GM23338 (cell line): ENCODE results near the gene TMPRSS3. TPM values are rescaled to one million over a fixed set of nuclear protein-coding genes. Genes with fewer than 3 reads are reported as not detected.

Experiments
- ATAC-seq: fragments of 200-7000 bp; cut with Tn5 transposase; 3 replicates; pipeline ENCODE4 v1.9.1; 2020
- DNase-seq: peaks from one replicate; pipeline ENCODE4 v3.0.0-alpha.2; 2015; ENCODE audit warnings: low spot score
- H2AFZ ChIP-seq: fragments of 200-600 bp; sonication (generic); 2 replicates; pipeline ENCODE4 v1.8.0; 2016; ENCODE audit warnings: antibody characterized with exemption, mild to moderate bottlenecking, moderate library complexity
- H3F3A ChIP-seq: fragments of 200-600 bp; sonication (generic); replicated peaks from 2 replicates; pipeline ENCODE4 v1.8.0; 2017; ENCODE audit warnings: antibody characterized with exemption, mixed run types, low read depth
- H3K27ac ChIP-seq: fragments of 200-600 bp; sonication (generic); 2 replicates; pipeline ENCODE4 v1.6.1; 2016; ENCODE audit warnings: low read depth
- H3K27me3 ChIP-seq: fragments of 200-600 bp; sonication (generic); 2 replicates; pipeline ENCODE4 v1.8.0; 2016; ENCODE audit warnings: mild to moderate bottlenecking, mixed run types, moderate library complexity; ENCODE audit not compliant: insufficient read depth
- H3K36me3 ChIP-seq: fragments of 200-600 bp; sonication (generic); 2 replicates; pipeline ENCODE4 v1.8.0; 2016; ENCODE audit warnings: mild to moderate bottlenecking; ENCODE audit not compliant: insufficient read depth
- H3K4me1 ChIP-seq: fragments of 200-600 bp; sonication (generic); 2 replicates; pipeline ENCODE4 v1.8.0; 2016; ENCODE audit warnings: mild to moderate bottlenecking, moderate library complexity; ENCODE audit not compliant: insufficient read depth
- H3K4me2 ChIP-seq: fragments of 200-600 bp; sonication (generic); 2 replicates; pipeline ENCODE4 v1.7.1; 2017; ENCODE audit warnings: mixed run types
- H3K4me3 ChIP-seq: fragments of 200-600 bp; sonication (generic); 2 replicates; pipeline ENCODE4 v1.6.1; 2016; ENCODE audit warnings: mixed run types
- H3K79me2 ChIP-seq: fragments of 200-600 bp; sonication (generic); replicated peaks from 2 replicates; pipeline ENCODE4 v1.8.0; 2017; ENCODE audit warnings: mild to moderate bottlenecking; ENCODE audit not compliant: insufficient read depth
- H3K9me2 ChIP-seq: fragments of 200-600 bp; sonication (generic); 2 replicates; pipeline ENCODE4 v1.8.0; 2017; ENCODE audit not compliant: insufficient read depth
- H4K20me1 ChIP-seq: fragments of 200-600 bp; sonication (generic); replicated peaks from 2 replicates; pipeline ENCODE4 v1.8.0; 2017; ENCODE audit warnings: mild to moderate bottlenecking; ENCODE audit not compliant: insufficient read depth
- H3K27ac Mint-ChIP-seq: 2 replicates; pipeline ENCODE4 v1.8.0; 2020; ENCODE audit warnings: inconsistent platforms, mild to moderate bottlenecking, moderate library complexity, mixed read lengths
- H3K27me3 Mint-ChIP-seq: 3 replicates; pipeline ENCODE4 v1.8.0; 2022; ENCODE audit warnings: low read depth, mild to moderate bottlenecking, moderate library complexity, mixed read lengths, inconsistent platforms; ENCODE audit not compliant: insufficient read depth, poor library complexity
- H3K36me3 Mint-ChIP-seq: 3 replicates; pipeline ENCODE4 v1.8.0; 2021; ENCODE audit warnings: low read depth, mild to moderate bottlenecking, inconsistent platforms, moderate library complexity, mixed read lengths
- H3K4me1 Mint-ChIP-seq: 3 replicates; pipeline ENCODE4 v1.8.0; 2020; ENCODE audit warnings: mild to moderate bottlenecking, inconsistent platforms, mixed read lengths
- H3K4me3 Mint-ChIP-seq: 3 replicates; pipeline ENCODE4 v1.8.0; 2021; ENCODE audit warnings: moderate library complexity, mild to moderate bottlenecking, inconsistent platforms, mixed read lengths
- H3K9me3 Mint-ChIP-seq: 3 replicates; pipeline ENCODE4 v1.8.0; 2020; ENCODE audit warnings: moderate library complexity, mild to moderate bottlenecking, inconsistent platforms, mixed read lengths
- CREB1 ChIP-seq: fragments of 250-450 bp; sonication (Bioruptor Pico); IDR thresholded peaks from 2 replicates; pipeline ENCODE4 v1.5.0; 2020; ENCODE audit warnings: low read depth, mild to moderate bottlenecking, moderate library complexity
- EZH2 ChIP-seq: fragments of 200-600 bp; sonication (generic); IDR thresholded peaks from one replicate; pipeline ENCODE4 v1.8.0; 2017; ENCODE audit warnings: antibody characterized with exemption, mild to moderate bottlenecking, low read depth; ENCODE audit not compliant: unreplicated experiment
- EZH2phosphoT487 ChIP-seq: fragments of 200-600 bp; sonication (generic); IDR thresholded peaks from one replicate; pipeline ENCODE4 v1.8.1; 2018; ENCODE audit warnings: antibody characterized with exemption; ENCODE audit not compliant: unreplicated experiment
- JUNB ChIP-seq: IDR thresholded peaks from one replicate; pipeline ENCODE4 v1.6.1; 2016; ENCODE audit warnings: antibody characterized with exemption; ENCODE audit not compliant: unreplicated experiment
- POLR2AphosphoS5 ChIP-seq: IDR thresholded peaks from 2 replicates; pipeline ENCODE4 v1.6.1; 2016; ENCODE audit warnings: antibody characterized with exemption, low read depth
- STAT1 ChIP-seq: IDR thresholded peaks from one replicate; pipeline ENCODE4 v1.6.1; 2016; ENCODE audit warnings: antibody characterized with exemption; ENCODE audit not compliant: unreplicated experiment
- ZNF331 ChIP-seq: fragments of 250-450 bp; sonication (Bioruptor Pico); IDR thresholded peaks from 2 replicates; pipeline ENCODE4 v1.5.0; 2020; ENCODE audit warnings: low read depth, mild to moderate bottlenecking, moderate library complexity
- polyA plus RNA-seq: library from polyadenylated mRNA; unstranded; fragments of >200 nt; fragmentation: Nextera tagmentation; extraction: Ambion mirVana; gene quantifications from 2 replicates; pipeline ENCODE4 v1.2.1, GENCODE V29; 2016
- total RNA-seq: library from RNA; depleted of rRNA; stranded (reverse); fragments of >200 nt; shearing (Covaris generic); gene quantifications from 2 replicates; pipeline ENCODE4 v1.2.3, GENCODE V29; 2014
- TF ChIP-seq, protein P1 (sequence below): fragments of 250-450 bp; sonication (Bioruptor Pico); IDR thresholded peaks from 2 replicates; pipeline ENCODE4 v1.5.0; 2020; ENCODE audit warnings: mild to moderate bottlenecking, moderate library complexity
- TF ChIP-seq, protein P2 (sequence below): IDR thresholded peaks from one replicate; pipeline ENCODE4 v1.6.1; 2018; ENCODE audit warnings: antibody characterized with exemption; ENCODE audit not compliant: unreplicated experiment
- TF ChIP-seq, protein P3 (sequence below), 2 experiments: fragments of 200-600 bp in 1 of 2; sonication (generic) in 1 of 2; conservative IDR thresholded peaks; 2 replicates each; pipeline versions ENCODE4 v1.5.1 to v1.6.1; 2016 to 2017; ENCODE audit warnings: antibody characterized with exemption in 2 of 2, low read depth in 2 of 2, mild to moderate bottlenecking in 2 of 2, moderate library complexity in 1 of 2
- TF ChIP-seq, protein P4 (sequence below): IDR thresholded peaks from 2 replicates; pipeline ENCODE4 v1.6.1; 2016; ENCODE audit warnings: antibody characterized with exemption

Gene TMPRSS3
- total and polyA plus RNA-seq, 2 experiments from 2014 or later, result 0.17 TPM; not detected in 1

- ATAC-seq (no peak), DNase-seq (no peak)
- Mint-ChIP-seq H3K36me3 (no peaks in the 10 kb centered on the region), H3K9me3 (peaks cover 13% of the 10 kb centered on the region), H3K27ac (no peak overlapping the region), H3K4me3 (no peak overlapping the region), H3K4me1 (no peaks in the 10 kb centered on the region), H3K27me3 (peaks cover 7% of the 10 kb centered on the region)
- Histone ChIP-seq H3K27ac (no peak overlapping the region), H3K27me3 (no peaks in the 10 kb centered on the region), H3K9me2 (no peaks in the 10 kb centered on the region), H3K4me1 (no peaks in the 10 kb centered on the region), H3K4me3 (no peak overlapping the region), H2AFZ (no peak overlapping the region), H3K36me3 (no peaks in the 10 kb centered on the region), H3K4me2 (no peak overlapping the region), H4K20me1 (no peaks in the 10 kb centered on the region), H3F3A (no peaks in the 10 kb centered on the region), H3K79me2 (no peaks in the 10 kb centered on the region)
- TF ChIP-seq, protein P1, sequence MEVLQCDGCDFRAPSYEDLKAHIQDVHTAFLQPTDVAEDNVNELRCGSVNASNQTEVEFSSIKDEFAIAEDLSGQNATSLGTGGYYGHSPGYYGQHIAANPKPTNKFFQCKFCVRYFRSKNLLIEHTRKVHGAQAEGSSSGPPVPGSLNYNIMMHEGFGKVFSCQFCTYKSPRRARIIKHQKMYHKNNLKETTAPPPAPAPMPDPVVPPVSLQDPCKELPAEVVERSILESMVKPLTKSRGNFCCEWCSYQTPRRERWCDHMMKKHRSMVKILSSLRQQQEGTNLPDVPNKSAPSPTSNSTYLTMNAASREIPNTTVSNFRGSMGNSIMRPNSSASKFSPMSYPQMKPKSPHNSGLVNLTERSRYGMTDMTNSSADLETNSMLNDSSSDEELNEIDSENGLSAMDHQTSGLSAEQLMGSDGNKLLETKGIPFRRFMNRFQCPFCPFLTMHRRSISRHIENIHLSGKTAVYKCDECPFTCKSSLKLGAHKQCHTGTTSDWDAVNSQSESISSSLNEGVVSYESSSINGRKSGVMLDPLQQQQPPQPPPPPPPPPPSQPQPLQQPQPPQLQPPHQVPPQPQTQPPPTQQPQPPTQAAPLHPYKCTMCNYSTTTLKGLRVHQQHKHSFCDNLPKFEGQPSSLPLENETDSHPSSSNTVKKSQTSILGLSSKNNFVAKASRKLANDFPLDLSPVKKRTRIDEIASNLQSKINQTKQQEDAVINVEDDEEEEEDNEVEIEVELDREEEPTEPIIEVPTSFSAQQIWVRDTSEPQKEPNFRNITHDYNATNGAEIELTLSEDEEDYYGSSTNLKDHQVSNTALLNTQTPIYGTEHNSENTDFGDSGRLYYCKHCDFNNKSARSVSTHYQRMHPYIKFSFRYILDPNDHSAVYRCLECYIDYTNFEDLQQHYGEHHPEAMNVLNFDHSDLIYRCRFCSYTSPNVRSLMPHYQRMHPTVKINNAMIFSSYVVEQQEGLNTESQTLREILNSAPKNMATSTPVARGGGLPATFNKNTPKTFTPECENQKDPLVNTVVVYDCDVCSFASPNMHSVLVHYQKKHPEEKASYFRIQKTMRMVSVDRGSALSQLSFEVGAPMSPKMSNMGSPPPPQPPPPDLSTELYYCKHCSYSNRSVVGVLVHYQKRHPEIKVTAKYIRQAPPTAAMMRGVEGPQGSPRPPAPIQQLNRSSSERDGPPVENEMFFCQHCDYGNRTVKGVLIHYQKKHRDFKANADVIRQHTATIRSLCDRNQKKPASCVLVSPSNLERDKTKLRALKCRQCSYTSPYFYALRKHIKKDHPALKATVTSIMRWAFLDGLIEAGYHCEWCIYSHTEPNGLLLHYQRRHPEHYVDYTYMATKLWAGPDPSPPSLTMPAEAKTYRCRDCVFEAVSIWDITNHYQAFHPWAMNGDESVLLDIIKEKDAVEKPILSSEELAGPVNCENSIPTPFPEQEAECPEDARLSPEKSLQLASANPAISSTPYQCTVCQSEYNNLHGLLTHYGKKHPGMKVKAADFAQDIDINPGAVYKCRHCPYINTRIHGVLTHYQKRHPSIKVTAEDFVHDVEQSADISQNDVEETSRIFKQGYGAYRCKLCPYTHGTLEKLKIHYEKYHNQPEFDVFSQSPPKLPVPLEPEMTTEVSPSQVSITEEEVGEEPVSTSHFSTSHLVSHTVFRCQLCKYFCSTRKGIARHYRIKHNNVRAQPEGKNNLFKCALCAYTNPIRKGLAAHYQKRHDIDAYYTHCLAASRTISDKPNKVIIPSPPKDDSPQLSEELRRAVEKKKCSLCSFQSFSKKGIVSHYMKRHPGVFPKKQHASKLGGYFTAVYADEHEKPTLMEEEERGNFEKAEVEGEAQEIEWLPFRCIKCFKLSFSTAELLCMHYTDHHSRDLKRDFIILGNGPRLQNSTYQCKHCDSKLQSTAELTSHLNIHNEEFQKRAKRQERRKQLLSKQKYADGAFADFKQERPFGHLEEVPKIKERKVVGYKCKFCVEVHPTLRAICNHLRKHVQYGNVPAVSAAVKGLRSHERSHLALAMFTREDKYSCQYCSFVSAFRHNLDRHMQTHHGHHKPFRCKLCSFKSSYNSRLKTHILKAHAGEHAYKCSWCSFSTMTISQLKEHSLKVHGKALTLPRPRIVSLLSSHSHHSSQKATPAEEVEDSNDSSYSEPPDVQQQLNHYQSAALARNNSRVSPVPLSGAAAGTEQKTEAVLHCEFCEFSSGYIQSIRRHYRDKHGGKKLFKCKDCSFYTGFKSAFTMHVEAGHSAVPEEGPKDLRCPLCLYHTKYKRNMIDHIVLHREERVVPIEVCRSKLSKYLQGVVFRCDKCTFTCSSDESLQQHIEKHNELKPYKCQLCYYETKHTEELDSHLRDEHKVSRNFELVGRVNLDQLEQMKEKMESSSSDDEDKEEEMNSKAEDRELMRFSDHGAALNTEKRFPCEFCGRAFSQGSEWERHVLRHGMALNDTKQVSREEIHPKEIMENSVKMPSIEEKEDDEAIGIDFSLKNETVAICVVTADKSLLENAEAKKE (CRISPR knock-in tag), result no peak
- TF ChIP-seq JUNB (no peak), ZNF331 (CRISPR knock-in tag) (no peak), STAT1 (no peak), EZH2phosphoT487 (no peak), POLR2AphosphoS5 (no peak), CREB1 (no peak), EZH2 (no peak)
- TF ChIP-seq, protein P2, sequence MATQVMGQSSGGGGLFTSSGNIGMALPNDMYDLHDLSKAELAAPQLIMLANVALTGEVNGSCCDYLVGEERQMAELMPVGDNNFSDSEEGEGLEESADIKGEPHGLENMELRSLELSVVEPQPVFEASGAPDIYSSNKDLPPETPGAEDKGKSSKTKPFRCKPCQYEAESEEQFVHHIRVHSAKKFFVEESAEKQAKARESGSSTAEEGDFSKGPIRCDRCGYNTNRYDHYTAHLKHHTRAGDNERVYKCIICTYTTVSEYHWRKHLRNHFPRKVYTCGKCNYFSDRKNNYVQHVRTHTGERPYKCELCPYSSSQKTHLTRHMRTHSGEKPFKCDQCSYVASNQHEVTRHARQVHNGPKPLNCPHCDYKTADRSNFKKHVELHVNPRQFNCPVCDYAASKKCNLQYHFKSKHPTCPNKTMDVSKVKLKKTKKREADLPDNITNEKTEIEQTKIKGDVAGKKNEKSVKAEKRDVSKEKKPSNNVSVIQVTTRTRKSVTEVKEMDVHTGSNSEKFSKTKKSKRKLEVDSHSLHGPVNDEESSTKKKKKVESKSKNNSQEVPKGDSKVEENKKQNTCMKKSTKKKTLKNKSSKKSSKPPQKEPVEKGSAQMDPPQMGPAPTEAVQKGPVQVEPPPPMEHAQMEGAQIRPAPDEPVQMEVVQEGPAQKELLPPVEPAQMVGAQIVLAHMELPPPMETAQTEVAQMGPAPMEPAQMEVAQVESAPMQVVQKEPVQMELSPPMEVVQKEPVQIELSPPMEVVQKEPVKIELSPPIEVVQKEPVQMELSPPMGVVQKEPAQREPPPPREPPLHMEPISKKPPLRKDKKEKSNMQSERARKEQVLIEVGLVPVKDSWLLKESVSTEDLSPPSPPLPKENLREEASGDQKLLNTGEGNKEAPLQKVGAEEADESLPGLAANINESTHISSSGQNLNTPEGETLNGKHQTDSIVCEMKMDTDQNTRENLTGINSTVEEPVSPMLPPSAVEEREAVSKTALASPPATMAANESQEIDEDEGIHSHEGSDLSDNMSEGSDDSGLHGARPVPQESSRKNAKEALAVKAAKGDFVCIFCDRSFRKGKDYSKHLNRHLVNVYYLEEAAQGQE, result no peak
- TF ChIP-seq, protein P3, sequence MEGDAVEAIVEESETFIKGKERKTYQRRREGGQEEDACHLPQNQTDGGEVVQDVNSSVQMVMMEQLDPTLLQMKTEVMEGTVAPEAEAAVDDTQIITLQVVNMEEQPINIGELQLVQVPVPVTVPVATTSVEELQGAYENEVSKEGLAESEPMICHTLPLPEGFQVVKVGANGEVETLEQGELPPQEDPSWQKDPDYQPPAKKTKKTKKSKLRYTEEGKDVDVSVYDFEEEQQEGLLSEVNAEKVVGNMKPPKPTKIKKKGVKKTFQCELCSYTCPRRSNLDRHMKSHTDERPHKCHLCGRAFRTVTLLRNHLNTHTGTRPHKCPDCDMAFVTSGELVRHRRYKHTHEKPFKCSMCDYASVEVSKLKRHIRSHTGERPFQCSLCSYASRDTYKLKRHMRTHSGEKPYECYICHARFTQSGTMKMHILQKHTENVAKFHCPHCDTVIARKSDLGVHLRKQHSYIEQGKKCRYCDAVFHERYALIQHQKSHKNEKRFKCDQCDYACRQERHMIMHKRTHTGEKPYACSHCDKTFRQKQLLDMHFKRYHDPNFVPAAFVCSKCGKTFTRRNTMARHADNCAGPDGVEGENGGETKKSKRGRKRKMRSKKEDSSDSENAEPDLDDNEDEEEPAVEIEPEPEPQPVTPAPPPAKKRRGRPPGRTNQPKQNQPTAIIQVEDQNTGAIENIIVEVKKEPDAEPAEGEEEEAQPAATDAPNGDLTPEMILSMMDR (conservative IDR thresholded peaks at IDR 0.05; ENCODE audit: low read depth in 2 of 2), result no peak
- TF ChIP-seq, protein P4, sequence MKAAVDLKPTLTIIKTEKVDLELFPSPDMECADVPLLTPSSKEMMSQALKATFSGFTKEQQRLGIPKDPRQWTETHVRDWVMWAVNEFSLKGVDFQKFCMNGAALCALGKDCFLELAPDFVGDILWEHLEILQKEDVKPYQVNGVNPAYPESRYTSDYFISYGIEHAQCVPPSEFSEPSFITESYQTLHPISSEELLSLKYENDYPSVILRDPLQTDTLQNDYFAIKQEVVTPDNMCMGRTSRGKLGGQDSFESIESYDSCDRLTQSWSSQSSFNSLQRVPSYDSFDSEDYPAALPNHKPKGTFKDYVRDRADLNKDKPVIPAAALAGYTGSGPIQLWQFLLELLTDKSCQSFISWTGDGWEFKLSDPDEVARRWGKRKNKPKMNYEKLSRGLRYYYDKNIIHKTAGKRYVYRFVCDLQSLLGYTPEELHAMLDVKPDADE, result no peak
Measured at GRCh38 chr21:42427809-42428419, 32.1 kb upstream of the TMPRSS3 start.
